ENCODE measurements around the gene BRINP1.

Gene BRINP1, protein sequence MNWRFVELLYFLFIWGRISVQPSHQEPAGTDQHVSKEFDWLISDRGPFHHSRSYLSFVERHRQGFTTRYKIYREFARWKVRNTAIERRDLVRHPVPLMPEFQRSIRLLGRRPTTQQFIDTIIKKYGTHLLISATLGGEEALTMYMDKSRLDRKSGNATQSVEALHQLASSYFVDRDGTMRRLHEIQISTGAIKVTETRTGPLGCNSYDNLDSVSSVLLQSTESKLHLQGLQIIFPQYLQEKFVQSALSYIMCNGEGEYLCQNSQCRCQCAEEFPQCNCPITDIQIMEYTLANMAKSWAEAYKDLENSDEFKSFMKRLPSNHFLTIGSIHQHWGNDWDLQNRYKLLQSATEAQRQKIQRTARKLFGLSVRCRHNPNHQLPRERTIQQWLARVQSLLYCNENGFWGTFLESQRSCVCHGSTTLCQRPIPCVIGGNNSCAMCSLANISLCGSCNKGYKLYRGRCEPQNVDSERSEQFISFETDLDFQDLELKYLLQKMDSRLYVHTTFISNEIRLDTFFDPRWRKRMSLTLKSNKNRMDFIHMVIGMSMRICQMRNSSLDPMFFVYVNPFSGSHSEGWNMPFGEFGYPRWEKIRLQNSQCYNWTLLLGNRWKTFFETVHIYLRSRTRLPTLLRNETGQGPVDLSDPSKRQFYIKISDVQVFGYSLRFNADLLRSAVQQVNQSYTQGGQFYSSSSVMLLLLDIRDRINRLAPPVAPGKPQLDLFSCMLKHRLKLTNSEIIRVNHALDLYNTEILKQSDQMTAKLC

DNA sequence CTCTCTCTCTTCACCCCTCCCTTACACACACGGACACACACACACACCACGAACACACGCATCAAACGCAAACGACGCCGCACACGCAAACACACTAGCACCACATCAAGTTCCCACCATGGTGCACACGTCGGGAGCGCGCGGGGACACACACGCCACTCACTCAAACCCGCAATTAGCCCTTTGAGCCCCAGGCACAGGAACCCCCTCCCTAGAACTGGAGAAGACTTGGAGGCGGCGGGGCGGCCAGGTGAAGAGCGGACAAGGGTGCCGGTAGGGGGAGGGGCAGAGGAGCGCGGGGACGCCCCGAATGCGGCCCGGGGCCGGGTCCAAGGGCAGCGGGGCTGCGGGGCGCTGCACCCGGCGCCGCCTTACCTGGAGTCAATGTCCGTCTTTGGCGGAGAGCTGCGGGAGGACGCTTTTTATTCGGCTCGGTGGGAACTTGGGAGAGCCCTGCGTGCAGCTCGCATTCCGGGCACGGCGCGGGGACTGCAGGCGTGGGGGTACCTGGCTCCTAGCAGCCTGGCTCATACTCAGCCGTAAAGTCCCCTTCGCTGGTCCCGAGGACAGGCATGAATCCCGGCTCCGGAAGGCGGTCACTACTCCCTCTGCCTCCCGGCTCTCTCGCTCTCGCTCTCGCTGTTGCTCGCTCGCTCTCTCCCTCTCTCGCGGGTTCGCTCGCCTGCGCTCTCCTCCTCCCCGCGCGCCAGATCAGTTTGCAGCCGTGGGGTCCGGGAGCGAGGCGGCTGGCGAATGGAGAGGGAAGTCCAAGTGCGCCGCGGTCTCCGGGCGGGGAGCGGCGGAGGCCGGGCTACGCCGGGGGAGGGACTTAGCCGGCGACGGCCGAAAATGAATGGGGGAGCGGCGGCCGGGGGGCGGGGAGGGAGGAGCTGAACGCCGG, at the start of gene BRINP1:
TSS of gene BRINP1 (minus strand) at position 755 of the 901 bp plus-strand sequence. CDS start 56,080 bp downstream, outside the sequence.
- DNase-seq, result no peak

DNA sequence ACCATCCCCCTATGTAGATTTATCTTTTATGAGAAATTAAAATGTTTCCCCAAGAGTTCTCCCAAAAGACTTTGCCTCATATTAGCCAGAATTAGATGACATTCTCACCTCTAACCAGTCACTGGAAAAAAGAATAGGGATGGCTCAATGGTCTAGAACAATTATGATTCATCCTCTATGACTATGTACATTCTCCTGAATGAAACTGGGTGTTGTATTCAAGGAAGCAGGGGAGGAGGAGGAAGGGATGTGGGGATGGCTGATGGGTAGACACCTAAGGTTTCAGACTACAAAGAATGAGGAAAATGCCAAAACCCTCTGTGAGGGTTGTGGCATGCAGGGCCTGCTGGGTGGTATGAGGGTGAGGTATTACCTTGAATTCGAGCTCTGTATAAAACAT, 49.5 kb upstream of the BRINP1 start:
- DNase-seq, result no peak

DNA sequence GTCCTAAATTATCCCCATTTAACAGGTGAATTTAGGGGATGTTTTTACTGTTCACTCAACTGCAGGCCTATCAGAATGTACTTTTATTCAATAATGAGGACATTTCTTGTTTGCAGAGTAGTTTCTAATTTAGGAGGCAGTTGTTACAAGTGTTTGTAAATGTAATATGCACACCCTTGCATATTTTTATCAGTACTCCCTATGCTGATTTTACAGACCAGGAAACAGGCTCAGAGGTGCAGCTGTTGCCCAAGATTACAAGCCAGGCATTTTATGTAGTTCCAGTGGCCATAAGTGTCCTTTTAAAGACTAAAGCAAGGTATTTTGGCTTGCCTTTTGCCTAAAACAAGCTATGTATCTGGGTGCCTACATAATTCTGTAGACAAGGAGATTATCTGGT, 47.6 kb upstream of the BRINP1 start:
- DNase-seq, result no peak

DNA sequence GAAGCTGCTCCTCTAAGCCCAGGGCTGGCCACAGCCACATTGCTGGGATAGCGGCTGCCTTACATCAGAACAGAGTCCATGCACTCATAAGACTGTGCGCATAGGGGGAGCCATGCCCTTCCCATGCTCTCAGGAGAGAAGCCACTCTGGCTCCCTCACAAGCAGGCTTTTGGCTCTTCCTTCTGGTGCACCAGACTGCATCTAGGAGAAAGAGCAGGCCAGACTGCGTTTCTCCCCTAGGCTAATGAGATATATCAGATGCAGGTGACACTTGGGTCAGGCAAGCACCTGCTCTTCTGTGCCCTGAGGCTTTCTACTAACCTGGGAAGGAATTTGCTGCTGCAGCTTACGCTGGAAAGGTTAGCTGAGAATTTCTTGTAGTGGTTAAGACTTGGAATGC, 43.2 kb upstream of the BRINP1 start:
- DNase-seq, result no peak

DNA sequence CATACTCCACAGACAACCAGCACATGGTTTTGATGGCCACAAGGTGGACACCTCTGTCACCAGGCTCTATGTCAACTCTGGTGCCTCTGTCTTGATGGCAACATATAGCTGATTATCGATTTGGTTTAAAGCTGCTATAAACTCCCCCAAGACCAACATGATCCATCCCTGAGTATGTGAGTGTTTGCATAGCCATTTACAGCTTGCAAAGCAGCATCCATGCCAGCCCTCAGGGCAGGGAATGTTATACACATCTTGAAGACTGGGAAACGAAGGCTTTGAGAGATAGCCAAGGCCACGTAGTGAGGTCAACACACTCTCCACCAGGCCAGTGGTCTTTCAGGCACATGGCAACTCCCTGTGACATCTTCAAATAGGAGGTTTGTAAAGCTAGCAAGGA, 40.3 kb upstream of the BRINP1 start:
- no peak for DNase-seq

DNA sequence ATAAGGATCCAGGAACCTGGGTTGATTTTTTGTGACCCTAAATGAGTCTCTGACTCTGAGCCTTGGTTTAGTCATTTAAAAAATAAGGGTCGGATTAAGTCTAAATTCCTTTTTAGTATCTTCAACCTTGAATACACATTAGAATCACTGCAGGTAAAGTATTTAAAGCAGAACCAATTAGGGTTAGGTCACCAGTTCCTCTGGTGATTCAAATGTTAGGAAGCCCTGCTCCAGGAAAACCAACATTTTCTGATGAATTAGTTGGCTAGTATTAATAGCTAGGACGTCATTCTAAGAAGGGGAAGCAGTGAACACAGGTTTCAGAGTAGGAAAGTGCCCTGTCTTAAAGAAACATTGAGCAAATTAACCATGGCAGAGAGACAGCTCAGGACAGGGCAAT, 31.4 kb upstream of the BRINP1 start:
- no peak for DNase-seq

DNA sequence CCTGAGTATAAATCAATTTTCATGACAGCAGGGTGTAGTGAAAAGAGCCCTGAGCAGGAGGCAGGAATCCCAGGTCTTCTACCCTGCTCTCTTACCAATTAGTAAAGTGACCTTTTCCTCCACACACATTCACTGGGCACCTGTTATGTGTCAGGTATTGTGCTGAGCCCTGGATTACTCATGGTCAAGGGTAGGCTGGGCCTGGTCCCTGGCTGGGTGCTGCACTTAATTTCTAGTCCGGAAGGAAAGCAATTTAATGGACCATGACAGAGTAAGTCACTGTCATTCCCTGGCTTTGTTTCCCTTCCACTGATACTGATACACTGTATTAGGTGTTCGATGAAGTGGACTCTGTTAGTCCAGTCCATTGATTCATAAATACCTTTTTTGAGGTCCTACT, 29.1 kb upstream of the BRINP1 start:
- DNase-seq, result no peak

DNA sequence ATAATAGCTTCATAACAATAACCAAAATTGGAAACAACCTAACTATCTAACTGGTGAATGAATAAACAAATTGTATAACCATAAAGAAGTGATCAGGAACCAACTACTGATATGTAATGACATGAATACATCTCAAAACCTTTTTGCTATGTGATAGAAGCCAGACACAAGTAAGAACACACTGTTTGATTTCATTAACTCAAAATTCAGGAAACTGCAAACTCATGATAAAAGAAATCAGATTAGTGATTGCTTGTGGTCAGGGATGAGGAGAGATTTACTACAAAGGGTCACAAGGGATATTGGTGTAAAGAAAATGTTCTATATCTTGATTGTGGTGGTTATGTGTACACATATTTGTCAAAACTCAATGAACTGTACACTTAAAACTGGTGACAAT, 22.6 kb upstream of the BRINP1 start:
- no peak for DNase-seq

DNA sequence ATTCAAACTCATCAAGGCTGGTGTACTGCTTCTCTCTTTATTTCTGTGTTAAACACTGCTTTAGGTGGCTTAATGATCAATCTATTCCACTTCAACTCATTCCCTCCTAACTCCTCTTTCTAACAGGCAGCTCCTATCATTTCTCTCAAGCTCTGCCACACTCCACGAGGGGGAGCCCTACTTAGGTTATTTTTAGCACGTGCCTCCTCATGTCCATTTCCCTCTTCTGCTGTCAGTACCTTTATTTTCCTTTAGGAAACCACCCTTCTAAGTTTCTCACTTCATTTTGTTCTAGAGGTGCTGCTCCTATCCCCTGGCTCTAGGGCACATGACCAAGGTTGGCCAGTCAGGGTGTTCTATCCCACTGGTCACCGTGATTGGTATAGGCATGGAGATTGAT, 6.7 kb upstream of the BRINP1 start:
- no peak for DNase-seq

DNA sequence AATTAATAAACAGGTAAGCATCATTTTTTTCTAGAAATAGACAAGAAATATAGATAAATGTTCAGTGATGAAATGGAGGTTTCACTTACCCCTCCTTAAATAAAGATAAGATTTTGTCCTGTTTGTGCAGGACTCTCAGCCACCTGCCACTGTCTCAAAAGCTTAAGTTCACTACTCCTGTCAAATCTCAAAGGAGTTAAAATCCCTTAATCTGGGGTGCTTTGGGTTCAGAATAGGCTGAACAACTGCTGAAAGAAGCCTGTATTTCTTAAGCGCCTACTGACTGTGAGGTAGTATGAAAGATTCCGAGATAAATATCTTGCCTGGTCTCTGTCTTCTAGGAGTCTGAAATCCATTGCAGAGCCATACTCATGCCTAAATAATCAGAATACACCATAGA, 3.7 kb upstream of the BRINP1 start:
- DNase-seq, result no peak

DNA sequence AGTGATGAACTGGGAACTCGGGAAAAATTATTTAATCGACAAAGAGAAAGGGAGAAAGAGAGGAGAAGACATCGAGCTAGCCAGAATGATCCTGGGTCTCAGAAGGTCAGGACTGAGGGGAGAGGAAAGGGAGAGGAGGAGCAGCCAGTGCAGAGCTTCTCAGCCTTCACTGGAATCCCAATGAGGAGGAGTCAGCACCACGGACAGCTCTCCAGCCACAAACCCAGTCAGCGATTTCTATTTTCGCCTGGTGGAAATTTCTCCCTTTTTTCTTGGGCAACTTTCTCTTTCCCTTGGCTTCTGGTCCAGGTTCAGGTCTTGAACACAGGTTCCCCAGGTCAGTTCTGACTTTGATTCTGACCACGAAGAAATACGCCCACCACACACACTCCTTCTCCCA, 1.6 kb upstream of the BRINP1 start:
- DNase-seq, result peak; percentile 4

DNA sequence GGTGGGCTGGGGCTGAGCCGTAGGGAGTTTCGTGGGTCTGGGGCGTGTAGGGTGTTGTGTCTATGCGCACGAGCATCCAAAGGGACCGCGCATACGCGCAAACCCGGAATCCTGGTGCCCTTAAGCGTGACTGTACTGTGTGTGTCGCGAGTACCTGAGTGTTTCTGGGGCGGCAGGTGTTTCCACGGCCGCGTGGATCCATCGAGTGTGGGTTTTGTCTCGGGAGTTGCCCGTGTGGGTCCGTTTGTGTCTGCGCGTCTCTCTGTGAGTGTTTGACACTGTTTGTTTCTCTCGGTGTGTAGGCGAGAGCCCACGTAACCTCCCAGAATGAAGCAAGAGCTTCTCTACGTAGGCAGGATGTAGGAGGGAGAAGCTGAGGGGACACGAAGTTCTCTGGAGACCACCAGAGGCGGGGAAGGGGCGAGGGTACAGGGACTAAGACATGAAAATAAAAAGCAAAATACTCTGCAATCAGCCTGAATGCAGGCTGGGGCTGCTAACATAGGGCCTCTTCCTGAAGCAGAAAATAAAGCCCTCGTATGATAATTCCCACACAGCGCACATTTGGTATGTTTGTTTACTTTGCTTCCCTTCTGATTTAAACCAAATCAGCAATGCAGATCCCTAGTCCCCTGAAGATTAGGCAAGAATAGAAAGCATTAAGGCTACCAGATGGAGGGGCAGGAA, 588 bp upstream of the BRINP1 start:
- no peak for DNase-seq

DNA sequence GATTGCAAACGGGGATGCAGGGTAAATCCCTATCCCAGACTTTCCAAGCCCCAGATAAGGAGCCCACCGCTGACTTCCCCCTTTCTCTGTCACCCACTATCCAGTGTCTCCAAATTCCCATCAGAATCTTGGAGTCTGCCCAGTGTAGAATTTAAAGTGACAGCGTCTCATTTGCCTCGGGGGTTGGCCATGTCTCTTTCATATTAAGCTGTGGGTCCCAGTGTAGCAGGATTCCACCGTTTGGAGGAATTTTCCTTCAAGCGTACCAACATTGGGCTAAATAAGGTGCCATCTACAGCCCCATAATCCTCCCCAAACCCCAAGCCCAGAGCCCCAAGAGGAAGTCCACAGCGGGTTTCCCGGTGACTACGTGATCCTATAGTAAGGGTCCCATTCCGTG, 1.1 kb downstream of the BRINP1 start:
- DNase-seq, result no peak

DNA sequence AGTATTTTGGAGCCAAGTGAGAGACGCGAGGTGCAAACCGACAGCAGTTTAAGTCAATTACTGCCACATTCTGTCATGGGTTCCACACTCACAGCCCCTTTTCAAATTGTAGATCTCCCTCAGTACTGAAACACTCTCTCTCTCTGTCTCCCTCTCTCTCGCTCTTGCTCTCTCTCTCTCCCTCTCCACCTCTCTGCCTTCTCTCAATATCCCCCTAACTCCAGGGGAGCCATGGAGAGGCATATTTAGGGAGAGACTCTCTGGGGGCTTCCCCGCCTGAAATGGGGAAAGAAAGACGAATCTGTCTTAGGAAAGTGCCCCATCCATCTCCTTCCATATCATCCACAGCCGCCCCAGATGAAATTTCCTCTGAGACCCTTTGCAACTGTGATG, 1.6 kb downstream of the BRINP1 start:
- DNase-seq, result no peak

DNA sequence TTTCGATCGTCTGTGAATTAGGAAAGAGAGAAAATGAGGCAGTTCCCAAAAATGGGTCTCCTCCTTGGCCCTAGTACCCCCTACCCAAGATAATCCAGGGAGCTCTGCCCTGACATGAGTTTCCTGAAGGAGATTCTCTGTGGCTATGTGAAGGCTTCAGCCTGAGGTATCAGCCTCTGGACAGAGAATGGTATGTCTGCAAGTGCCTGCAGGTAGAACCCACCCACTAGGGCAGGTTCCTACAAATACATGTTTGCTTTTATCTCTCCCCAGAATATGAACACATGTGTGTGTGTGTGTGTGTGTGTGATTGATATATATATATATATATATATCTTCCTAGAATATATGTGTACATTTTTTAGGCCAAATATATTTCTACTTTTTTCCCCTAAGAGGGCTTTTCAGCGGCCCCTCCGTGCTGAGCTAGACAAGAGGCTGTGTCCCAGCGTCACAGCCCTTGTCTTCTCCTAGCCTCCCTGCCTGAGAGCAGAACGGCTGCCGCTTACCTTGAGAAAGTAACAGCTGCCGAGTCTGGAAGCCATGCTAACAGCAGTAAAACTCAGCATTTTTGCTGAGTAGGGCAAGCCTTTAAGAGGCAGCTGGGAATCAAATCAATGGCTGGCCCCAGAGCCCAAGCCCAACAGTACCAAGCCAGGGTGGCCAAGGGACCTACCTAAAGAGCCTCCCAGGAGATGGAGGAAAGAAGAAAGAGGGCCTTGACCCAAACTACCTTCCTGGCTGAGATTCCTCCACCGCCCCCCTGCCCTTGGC, 2.1 kb downstream of the BRINP1 start:
- no peak for DNase-seq

DNA sequence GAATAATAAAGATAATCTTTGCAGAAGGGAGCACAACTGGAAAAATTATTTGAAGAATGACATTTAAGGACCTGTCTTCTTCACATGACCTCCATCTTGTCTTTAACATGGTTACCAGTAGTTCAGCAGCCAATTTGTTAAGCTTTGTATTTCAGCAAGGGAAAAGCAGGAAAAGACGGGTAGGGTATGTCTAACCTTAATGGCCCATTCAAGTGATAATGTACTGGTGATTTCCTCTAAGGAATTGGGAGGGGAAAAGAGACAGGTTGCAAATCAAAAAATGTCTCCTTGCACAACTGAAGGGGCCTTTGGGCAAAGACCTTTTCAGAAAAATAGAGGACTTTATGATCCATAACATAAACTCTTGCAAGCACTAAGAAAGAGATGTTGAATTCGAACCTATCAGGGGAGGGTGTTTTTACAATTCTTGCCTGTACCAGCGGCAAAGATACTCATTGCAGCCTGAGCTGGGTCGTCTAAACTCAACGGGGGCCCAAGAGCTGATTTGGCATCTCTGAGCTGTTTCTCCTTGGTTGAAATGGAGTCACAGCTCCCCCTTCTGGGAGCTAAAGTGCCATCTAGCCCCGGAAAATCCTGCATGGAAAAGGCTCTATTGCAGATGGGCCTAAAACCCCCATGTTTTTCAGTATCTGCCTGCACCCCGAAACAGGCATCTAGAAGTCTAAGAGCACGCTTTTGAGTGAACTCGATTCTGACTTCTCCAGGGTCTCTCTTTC, 3.8 kb downstream of the BRINP1 start:
- DNase-seq, result peak; percentile 5

DNA sequence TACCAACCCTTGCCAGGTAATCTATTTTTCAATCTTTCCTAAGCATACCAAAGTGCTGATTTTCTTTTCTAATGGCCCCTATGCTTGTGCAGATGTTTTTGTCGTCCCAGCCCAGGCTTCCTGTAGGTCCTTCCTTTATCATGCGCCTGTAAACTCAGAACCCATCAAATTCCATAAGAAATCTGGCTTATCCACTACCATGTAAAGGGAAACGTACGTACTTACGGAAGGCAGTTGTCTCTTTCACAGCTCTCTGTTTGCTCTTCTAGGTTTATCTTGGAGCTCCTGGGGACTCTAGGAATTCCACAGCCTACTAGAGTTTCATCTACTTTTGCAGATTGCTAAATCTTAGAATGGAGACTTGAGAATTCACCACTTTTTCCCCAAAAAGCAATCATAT, 9.0 kb downstream of the BRINP1 start:
- DNase-seq, result no peak

DNA sequence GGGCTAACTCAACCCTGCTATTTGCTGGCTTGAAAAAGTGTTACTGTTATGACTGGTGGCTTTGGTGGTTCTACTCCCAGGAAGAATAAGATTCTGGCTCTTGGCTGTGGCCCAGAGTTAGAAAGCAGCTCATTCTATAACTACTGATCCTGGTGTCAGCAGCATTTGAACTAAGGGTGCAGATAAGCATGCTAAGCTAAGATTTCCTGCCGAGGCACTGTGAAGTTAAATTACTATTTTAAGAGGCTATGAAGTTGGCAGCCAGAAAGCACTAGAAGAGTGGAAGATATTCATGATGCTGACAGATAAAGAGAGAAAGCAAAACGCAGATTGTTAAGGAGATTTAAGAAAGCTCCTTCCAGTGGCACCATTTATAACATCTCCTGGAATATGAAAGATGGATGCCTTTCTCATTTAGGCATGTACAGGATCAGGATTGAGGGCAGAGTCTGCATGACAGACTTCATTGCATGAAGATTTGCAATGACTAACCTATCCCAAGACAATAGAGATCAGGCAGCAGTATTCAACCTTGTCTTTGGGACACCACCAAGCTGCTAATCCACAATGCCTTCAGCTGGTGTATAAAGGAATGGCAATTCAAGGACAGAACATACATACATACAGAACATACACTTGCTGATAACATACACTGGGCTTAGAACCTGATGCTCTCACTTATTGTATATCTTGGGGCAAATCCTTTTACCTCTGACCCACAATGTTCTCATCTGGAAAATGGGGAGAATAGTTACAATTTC, 11.7 kb downstream of the BRINP1 start:
- DNase-seq, result no peak

DNA sequence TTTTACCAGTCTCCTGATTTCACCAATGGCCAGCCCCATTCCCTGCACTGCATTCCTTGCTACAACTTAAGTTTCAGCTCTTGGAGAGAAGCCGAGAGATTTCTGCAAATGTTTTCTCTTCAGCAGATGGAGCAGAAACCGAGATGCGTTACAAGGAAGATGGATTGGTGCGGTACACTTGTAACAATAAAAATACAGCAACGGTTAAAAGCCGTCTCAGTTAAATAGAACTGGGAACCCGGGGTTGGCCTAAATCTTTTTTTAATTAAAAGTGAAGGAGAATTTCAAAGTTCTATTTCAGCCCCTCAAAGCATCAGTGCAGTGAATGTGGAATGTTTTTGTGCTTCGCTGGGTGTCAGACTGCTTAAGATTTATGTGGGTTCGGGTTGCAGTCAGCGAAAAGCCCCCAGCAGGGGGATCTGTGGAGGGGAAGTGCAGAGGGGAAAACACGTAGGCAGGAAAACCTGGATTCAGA, 19.8 kb downstream of the BRINP1 start:
- no peak for DNase-seq

All from activated CD4-positive, alpha-beta T cell treated with anti-CD3 and anti-CD28 coated beads, Interleukin-2, amount 50 U/mL, for 16 hours (primary cell).